ENCODE measurements around the gene EPHA1.

Gene EPHA1

DNA sequence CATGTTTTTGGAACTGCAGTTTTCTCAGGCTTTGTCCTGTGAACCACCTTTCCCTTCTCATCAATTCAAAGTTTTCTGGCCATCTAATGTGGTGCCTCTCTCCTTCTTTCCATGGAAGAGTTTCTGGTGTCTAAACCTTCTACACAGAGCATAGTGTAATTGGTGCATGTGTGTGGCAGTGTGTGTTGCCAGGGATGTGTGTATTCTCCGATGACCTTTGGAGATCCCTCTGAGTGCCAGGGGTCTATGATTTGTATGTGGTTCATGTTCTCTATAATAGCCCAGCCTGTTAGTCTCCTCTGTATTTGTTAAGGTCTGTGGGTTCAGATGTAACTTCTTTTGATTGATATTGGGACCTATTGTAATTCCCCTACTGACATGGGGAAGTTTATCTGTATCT lies 36.1 kb upstream of the EPHA1 start:
- POLR2A ChIA-PET: no interaction called here
- CTCF ChIA-PET: no interaction called here
- Histone ChIP-seq H3K9me3 (ENCODE audit: control insufficient read depth, insufficient read depth, low read depth, low read length) (no peaks in the 10 kb centered on the region), H3K4me3 (ENCODE audit: low read depth, low read length) (no peak overlapping the region), H3K36me3 (ENCODE audit: control insufficient read depth in 2 of 2, insufficient read depth in 1 of 2, low read length in 2 of 2) (no peaks in the 10 kb centered on the region), H3K27ac (ENCODE audit: extremely low read depth, low read depth, low read length) (no peak overlapping the region), H3K4me1 (ENCODE audit: control insufficient read depth, insufficient read depth, low read length) (no peaks in the 10 kb centered on the region)
- TF ChIP-seq ZNF501 (tag by site-specific recombination; IDR thresholded peaks at IDR 0.05): no peak
- TF ChIP-seq SP3 (tag by site-specific recombination; IDR thresholded peaks at IDR 0.05): no peak
- TF ChIP-seq, protein P1, sequence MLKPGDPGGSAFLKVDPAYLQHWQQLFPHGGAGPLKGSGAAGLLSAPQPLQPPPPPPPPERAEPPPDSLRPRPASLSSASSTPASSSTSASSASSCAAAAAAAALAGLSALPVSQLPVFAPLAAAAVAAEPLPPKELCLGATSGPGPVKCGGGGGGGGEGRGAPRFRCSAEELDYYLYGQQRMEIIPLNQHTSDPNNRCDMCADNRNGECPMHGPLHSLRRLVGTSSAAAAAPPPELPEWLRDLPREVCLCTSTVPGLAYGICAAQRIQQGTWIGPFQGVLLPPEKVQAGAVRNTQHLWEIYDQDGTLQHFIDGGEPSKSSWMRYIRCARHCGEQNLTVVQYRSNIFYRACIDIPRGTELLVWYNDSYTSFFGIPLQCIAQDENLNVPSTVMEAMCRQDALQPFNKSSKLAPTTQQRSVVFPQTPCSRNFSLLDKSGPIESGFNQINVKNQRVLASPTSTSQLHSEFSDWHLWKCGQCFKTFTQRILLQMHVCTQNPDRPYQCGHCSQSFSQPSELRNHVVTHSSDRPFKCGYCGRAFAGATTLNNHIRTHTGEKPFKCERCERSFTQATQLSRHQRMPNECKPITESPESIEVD (tag by site-specific recombination; IDR thresholded peaks at IDR 0.05): no peak
- TF ChIP-seq ZNF266 (tag by site-specific recombination; IDR thresholded peaks at IDR 0.05; ENCODE audit: low read depth): no peak
- TF ChIP-seq ZNF169 (tag by site-specific recombination; IDR thresholded peaks at IDR 0.05): no peak
- no peak for TF ChIP-seq ZNF10 (tag by site-specific recombination; IDR thresholded peaks at IDR 0.05)
- TF ChIP-seq, protein P2, sequence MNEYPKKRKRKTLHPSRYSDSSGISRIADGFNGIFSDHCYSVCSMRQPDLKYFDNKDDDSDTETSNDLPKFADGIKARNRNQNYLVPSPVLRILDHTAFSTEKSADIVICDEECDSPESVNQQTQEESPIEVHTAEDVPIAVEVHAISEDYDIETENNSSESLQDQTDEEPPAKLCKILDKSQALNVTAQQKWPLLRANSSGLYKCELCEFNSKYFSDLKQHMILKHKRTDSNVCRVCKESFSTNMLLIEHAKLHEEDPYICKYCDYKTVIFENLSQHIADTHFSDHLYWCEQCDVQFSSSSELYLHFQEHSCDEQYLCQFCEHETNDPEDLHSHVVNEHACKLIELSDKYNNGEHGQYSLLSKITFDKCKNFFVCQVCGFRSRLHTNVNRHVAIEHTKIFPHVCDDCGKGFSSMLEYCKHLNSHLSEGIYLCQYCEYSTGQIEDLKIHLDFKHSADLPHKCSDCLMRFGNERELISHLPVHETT (tag by site-specific recombination; IDR thresholded peaks at IDR 0.05): no peak
- TF ChIP-seq TRIM28 (IDR thresholded peaks at IDR 0.05; ENCODE audit: borderline replicate concordance, low read length): no peak
- no peak for TF ChIP-seq ZNF670 (tag by site-specific recombination; IDR thresholded peaks at IDR 0.05; ENCODE audit: low read depth)
- TF ChIP-seq, protein P3, sequence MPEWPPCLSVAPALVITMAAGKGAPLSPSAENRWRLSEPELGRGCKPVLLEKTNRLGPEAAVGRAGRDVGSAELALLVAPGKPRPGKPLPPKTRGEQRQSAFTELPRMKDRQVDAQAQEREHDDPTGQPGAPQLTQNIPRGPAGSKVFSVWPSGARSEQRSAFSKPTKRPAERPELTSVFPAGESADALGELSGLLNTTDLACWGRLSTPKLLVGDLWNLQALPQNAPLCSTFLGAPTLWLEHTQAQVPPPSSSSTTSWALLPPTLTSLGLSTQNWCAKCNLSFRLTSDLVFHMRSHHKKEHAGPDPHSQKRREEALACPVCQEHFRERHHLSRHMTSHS (tag by site-specific recombination; IDR thresholded peaks at IDR 0.05): no peak
- no peak for TF ChIP-seq ZNF140 (tag by site-specific recombination; IDR thresholded peaks at IDR 0.05)
- TF ChIP-seq ZNF560 (tag by site-specific recombination; IDR thresholded peaks at IDR 0.05; ENCODE audit: borderline replicate concordance): no peak
- no peak for TF ChIP-seq ZNF155 (tag by site-specific recombination; IDR thresholded peaks at IDR 0.05)
- TF ChIP-seq ZNF571 (tag by site-specific recombination; IDR thresholded peaks at IDR 0.05): no peak
- TF ChIP-seq ZNF600 (tag by site-specific recombination; IDR thresholded peaks at IDR 0.05): no peak
- no peak for TF ChIP-seq ZNF239 (tag by site-specific recombination; IDR thresholded peaks at IDR 0.05)
- TF ChIP-seq, protein P4, sequence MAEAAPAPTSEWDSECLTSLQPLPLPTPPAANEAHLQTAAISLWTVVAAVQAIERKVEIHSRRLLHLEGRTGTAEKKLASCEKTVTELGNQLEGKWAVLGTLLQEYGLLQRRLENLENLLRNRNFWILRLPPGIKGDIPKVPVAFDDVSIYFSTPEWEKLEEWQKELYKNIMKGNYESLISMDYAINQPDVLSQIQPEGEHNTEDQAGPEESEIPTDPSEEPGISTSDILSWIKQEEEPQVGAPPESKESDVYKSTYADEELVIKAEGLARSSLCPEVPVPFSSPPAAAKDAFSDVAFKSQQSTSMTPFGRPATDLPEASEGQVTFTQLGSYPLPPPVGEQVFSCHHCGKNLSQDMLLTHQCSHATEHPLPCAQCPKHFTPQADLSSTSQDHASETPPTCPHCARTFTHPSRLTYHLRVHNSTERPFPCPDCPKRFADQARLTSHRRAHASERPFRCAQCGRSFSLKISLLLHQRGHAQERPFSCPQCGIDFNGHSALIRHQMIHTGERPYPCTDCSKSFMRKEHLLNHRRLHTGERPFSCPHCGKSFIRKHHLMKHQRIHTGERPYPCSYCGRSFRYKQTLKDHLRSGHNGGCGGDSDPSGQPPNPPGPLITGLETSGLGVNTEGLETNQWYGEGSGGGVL (tag by site-specific recombination; IDR thresholded peaks at IDR 0.05): no peak
- TF ChIP-seq ZNF23 (tag by site-specific recombination; IDR thresholded peaks at IDR 0.05; ENCODE audit: borderline replicate concordance): no peak

DNA sequence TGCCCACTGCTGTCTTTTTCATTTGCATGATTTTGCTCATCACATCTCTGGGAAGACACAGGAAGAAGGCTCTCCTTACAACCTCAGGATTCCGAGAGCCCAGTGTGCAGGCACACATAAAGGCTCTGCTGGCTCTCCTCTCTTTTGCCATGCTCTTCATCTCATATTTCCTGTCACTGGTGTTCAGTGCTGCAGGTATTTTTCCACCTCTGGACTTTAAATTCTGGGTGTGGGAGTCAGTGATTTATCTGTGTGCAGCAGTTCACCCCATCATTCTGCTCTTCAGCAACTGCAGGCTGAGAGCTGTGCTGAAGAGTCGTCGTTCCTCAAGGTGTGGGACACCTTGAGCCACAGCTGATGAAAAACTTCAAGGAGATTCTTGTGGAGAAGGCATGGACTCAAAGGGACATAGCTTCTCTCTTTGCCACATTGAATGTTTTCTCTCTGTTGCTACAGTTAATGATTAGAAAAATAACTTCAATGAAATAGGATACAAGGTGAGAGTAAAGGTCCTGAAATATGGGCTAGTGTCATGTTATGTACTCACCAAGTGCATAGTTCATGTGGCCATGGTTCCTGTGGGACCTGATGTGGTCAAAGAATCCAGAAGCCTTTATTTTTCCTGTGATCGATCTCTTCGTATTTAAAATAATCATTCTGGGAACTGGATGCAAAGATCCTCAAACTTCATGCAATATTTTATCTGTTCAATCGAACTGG lies 35.6 kb upstream of the EPHA1 start:
- CTCF ChIA-PET: no interaction called here
- TF ChIP-seq ZNF792 (tag by site-specific recombination; IDR thresholded peaks at IDR 0.05): no peak
- TF ChIP-seq ZNF19 (tag by site-specific recombination; IDR thresholded peaks at IDR 0.05; ENCODE audit: low read depth): no peak
- no peak for TF ChIP-seq ZNF311 (tag by site-specific recombination; IDR thresholded peaks at IDR 0.05; ENCODE audit: borderline replicate concordance)
- TF ChIP-seq ZNF561 (tag by site-specific recombination; IDR thresholded peaks at IDR 0.05; ENCODE audit: borderline replicate concordance): no peak
- no peak for TF ChIP-seq ZNF324 (tag by site-specific recombination; IDR thresholded peaks at IDR 0.05)
- no peak for TF ChIP-seq ZNF621 (tag by site-specific recombination; IDR thresholded peaks at IDR 0.05)
- no peak for TF ChIP-seq ZNF350 (tag by site-specific recombination; IDR thresholded peaks at IDR 0.05)
- no peak for TF ChIP-seq ZNF155 (tag by site-specific recombination; IDR thresholded peaks at IDR 0.05)
- no peak for TF ChIP-seq ZNF623 (tag by site-specific recombination; IDR thresholded peaks at IDR 0.05)
- TF ChIP-seq ZNF549 (tag by site-specific recombination; IDR thresholded peaks at IDR 0.05): no peak
- no peak for TF ChIP-seq ZNF391 (tag by site-specific recombination; IDR thresholded peaks at IDR 0.05; ENCODE audit: borderline replicate concordance, low read depth)
- TF ChIP-seq, protein P5, sequence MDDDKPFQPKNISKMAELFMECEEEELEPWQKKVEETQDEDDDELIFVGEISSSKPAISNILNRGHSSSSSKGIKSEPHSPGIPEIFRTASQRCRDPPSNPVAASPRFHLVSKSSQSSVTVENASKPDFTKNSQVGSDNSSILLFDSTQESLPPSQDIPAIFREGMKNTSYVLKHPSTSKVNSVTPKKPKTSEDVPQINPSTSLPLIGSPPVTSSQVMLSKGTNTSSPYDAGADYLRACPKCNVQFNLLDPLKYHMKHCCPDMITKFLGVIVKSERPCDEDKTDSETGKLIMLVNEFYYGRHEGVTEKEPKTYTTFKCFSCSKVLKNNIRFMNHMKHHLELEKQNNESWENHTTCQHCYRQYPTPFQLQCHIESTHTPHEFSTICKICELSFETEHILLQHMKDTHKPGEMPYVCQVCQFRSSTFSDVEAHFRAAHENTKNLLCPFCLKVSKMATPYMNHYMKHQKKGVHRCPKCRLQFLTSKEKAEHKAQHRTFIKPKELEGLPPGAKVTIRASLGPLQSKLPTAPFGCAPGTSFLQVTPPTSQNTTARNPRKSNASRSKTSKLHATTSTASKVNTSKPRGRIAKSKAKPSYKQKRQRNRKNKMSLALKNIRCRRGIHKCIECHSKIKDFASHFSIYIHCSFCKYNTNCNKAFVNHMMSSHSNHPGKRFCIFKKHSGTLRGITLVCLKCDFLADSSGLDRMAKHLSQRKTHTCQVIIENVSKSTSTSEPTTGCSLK (tag by site-specific recombination; IDR thresholded peaks at IDR 0.05): no peak

More for the DNA sequence above, 35.6 kb upstream of the EPHA1 start:
- Histone ChIP-seq H3K36me3 (ENCODE audit: control insufficient read depth in 2 of 2, insufficient read depth in 1 of 2, low read length in 2 of 2) (no peaks in the 10 kb centered on the region), H3K9me3 (ENCODE audit: control insufficient read depth, insufficient read depth, low read depth, low read length) (no peaks in the 10 kb centered on the region), H3K27ac (ENCODE audit: extremely low read depth, low read depth, low read length) (no peak overlapping the region), H3K4me3 (ENCODE audit: low read depth, low read length) (no peak overlapping the region), H3K4me1 (ENCODE audit: control insufficient read depth, insufficient read depth, low read length) (no peaks in the 10 kb centered on the region)
- POLR2A ChIA-PET: no interaction called here

Data from HEK293 (cell line).